Measurements from ENCODE around the gene KCTD12. TPM values are rescaled to one million over a fixed set of nuclear protein-coding genes. Genes with fewer than 3 reads are reported as not detected.

Gene KCTD12
- total and polyA plus RNA-seq, 2 donors (not counting 3 experiments of a cell fraction or from before 2014, with no cell fraction given) = 95.9 to 116 TPM

GRCh38 chr13:76934671-76935070, 48.5 kb upstream of the KCTD12 start:
- Histone ChIP-seq H3K9ac (replicated peaks; ENCODE audit: extremely low read depth, insufficient read depth, low read length) (no peak overlapping the region), H3K4me2 (ENCODE audit: insufficient read depth, low read length) (no peak overlapping the region), H4K20me1 (replicated peaks; ENCODE audit: control insufficient read depth, extremely low read depth, insufficient read depth, low read length) (no peaks in the 10 kb centered on the region), H3K4me1 (ENCODE audit: control insufficient read depth, extremely low read depth, insufficient read depth, low read length) (no peaks in the 10 kb centered on the region), H3K79me2 (ENCODE audit: control insufficient read depth, insufficient read depth, low read length) (no peaks in the 10 kb centered on the region), H3K9me3 (replicated peaks; ENCODE audit: control insufficient read depth, insufficient read depth, low read length) (no peaks in the 10 kb centered on the region), H3K9me1 (replicated peaks; ENCODE audit: control insufficient read depth, extremely low read depth, insufficient read depth, low read length) (no peaks in the 10 kb centered on the region), H3K27ac (ENCODE audit: insufficient read depth, low read depth, low read length) (no peak overlapping the region), H3K4me3 (replicated peaks in 1 of 3; ENCODE audit: insufficient read depth in 1 of 3, low read depth in 1 of 3, low read length in 3 of 3) (no peak overlapping the region), H2AFZ (ENCODE audit: low read depth, low read length) (no peak overlapping the region), H3K27me3 (ENCODE audit: control insufficient read depth in 2 of 2, insufficient read depth in 2 of 2, low read length in 2 of 2) (no peaks in the 10 kb centered on the region), H3K36me3 (ENCODE audit: control insufficient read depth in 2 of 2, extremely low read depth in 1 of 2, insufficient read depth in 2 of 2, low read length in 2 of 2) (no peaks in the 10 kb centered on the region)
- no TSS peak for BruUV-seq (replicated peaks)
- no peak for TF ChIP-seq POLR2AphosphoS5 (IDR thresholded peaks at IDR 0.05; ENCODE audit: insufficient read depth, low read depth, low read length)
- no peak for TF ChIP-seq POLR2A (IDR thresholded peaks at IDR 0.05; ENCODE audit: low read depth, low read length)
- no peak for TF ChIP-seq MAX (IDR thresholded peaks at IDR 0.05; ENCODE audit: insufficient read depth, insufficient read length)
- no peak for TF ChIP-seq MYC (IDR thresholded peaks at IDR 0.05; ENCODE audit: low read depth, low read length)
- TF ChIP-seq CTCF (IDR thresholded peaks at IDR 0.05; ENCODE audit: extremely low read depth in 1 of 2, insufficient read depth in 1 of 2, low read depth in 1 of 2, low read length in 2 of 2) = no peak
- no peak for TF ChIP-seq EZH2 (IDR thresholded peaks at IDR 0.05; ENCODE audit: borderline replicate concordance, low read depth, low read length, severe bottlenecking)
- no peak for TF ChIP-seq FOS (IDR thresholded peaks at IDR 0.05; ENCODE audit: borderline replicate concordance, insufficient read depth, low read length)
- no peak for TF ChIP-seq JUN (IDR thresholded peaks at IDR 0.05; ENCODE audit: borderline replicate concordance, insufficient read depth, insufficient read length, low read depth)
- no peak for TF ChIP-seq GATA2 (IDR thresholded peaks at IDR 0.05; ENCODE audit: insufficient read depth, insufficient read length, low read depth, low read length)
- dilution Hi-C loops (cut with MboI; ENCODE audit: extremely low pct_ligation_motif_present, low sequenced_read_pairs) = no loop called here
- FAIRE-seq (no peak), DNase-seq (ENCODE audit: low read depth, low spot score) (no peak)
- intact Hi-C loops (cut with micrococcal nuclease) = no loop called here
- POLR2A ChIA-PET = no interaction called here
- CTCF ChIA-PET = no interaction called here

Measured in endothelial cell of umbilical vein (primary cell).